ENCODE data around the gene KLHDC7A.
"Not testable (repeated sequence)": the region's sequence is repeated elsewhere in the genome, so short reads cannot be mapped to it uniquely, and the experiment has no call there.

KLHDC7A gene

GRCh38 chr1:18461656-18462055, 19.1 kb upstream of the KLHDC7A start:
- Histone ChIP-seq H3K9ac (ENCODE audit: low read depth, low read length) (no peak overlapping the region), H3K4me3 (ENCODE audit: low read depth, low read length) (no peak overlapping the region), H3K36me3 (ENCODE audit: control insufficient read depth, insufficient read depth, low read length) (no peaks in the 10 kb centered on the region), H3K4me1 (ENCODE audit: control insufficient read depth, insufficient read depth, low read length) (no peaks in the 10 kb centered on the region), H3K27me3 (ENCODE audit: control insufficient read depth, insufficient read depth, low read length) (no peaks in the 10 kb centered on the region), H3K9me3 (ENCODE audit: control insufficient read depth, insufficient read depth, low read length) (no peaks in the 10 kb centered on the region)

- not testable (repeated sequence) for H3K9me3 ChIP-seq (ENCODE audit: control insufficient read depth, insufficient read depth, low read length); H3K27me3 ChIP-seq (ENCODE audit: control insufficient read depth, insufficient read depth, low read length); H3K36me3 ChIP-seq (ENCODE audit: control insufficient read depth, insufficient read depth, low read length); H3K4me3 ChIP-seq (ENCODE audit: low read depth, low read length); H3K9ac ChIP-seq (ENCODE audit: low read depth, low read length); H3K4me1 ChIP-seq (ENCODE audit: control insufficient read depth, insufficient read depth, low read length)
These were observed 18.2 kb upstream of the KLHDC7A start for GRCh38 chr1:18462517-18462916.

GRCh38 chr1:18463063-18463462, 17.7 kb upstream of the KLHDC7A start:
- Histone ChIP-seq H3K4me3 (ENCODE audit: low read depth, low read length) (no peak overlapping the region), H3K9me3 (ENCODE audit: control insufficient read depth, insufficient read depth, low read length) (no peaks in the 10 kb centered on the region), H3K36me3 (ENCODE audit: control insufficient read depth, insufficient read depth, low read length) (no peaks in the 10 kb centered on the region), H3K27me3 (ENCODE audit: control insufficient read depth, insufficient read depth, low read length) (no peaks in the 10 kb centered on the region), H3K4me1 (ENCODE audit: control insufficient read depth, insufficient read depth, low read length) (no peaks in the 10 kb centered on the region), H3K9ac (ENCODE audit: low read depth, low read length) (no peak overlapping the region)

- H3K4me1 ChIP-seq (ENCODE audit: control insufficient read depth, insufficient read depth, low read length) = no peaks in the 10 kb centered on the region
- no peaks in the 10 kb centered on the region for H3K9me3 ChIP-seq (ENCODE audit: control insufficient read depth, insufficient read depth, low read length)
- no peaks in the 10 kb centered on the region for H3K36me3 ChIP-seq (ENCODE audit: control insufficient read depth, insufficient read depth, low read length)
- H3K9ac ChIP-seq (ENCODE audit: low read depth, low read length) = no peak overlapping the region
- H3K4me3 ChIP-seq (ENCODE audit: low read depth, low read length) = no peak overlapping the region
- H3K27me3 ChIP-seq (ENCODE audit: control insufficient read depth, insufficient read depth, low read length) = no peaks in the 10 kb centered on the region
These were observed 16.6 kb upstream of the KLHDC7A start for GRCh38 chr1:18463984-18464664.

GRCh38 chr1:18464665-18465050, 16.1 kb upstream of the KLHDC7A start:
- Histone ChIP-seq H3K9me3 (ENCODE audit: control insufficient read depth, insufficient read depth, low read length) (no peaks in the 10 kb centered on the region), H3K9ac (ENCODE audit: low read depth, low read length) (no peak overlapping the region), H3K27me3 (ENCODE audit: control insufficient read depth, insufficient read depth, low read length) (no peaks in the 10 kb centered on the region), H3K36me3 (ENCODE audit: control insufficient read depth, insufficient read depth, low read length) (no peaks in the 10 kb centered on the region), H3K4me3 (ENCODE audit: low read depth, low read length) (no peak overlapping the region), H3K4me1 (ENCODE audit: control insufficient read depth, insufficient read depth, low read length) (no peaks in the 10 kb centered on the region)

- Histone ChIP-seq H3K4me3 (ENCODE audit: low read depth, low read length) (no peak overlapping the region), H3K27me3 (ENCODE audit: control insufficient read depth, insufficient read depth, low read length) (no peaks in the 10 kb centered on the region), H3K9me3 (ENCODE audit: control insufficient read depth, insufficient read depth, low read length) (no peaks in the 10 kb centered on the region), H3K4me1 (ENCODE audit: control insufficient read depth, insufficient read depth, low read length) (no peaks in the 10 kb centered on the region), H3K36me3 (ENCODE audit: control insufficient read depth, insufficient read depth, low read length) (no peaks in the 10 kb centered on the region), H3K9ac (ENCODE audit: low read depth, low read length) (no peak overlapping the region)
These were observed 14.1 kb upstream of the KLHDC7A start for GRCh38 chr1:18466676-18467075.

- no peaks in the 10 kb centered on the region for H3K36me3 ChIP-seq (ENCODE audit: control insufficient read depth, insufficient read depth, low read length)
- H3K9me3 ChIP-seq (ENCODE audit: control insufficient read depth, insufficient read depth, low read length) = no peaks in the 10 kb centered on the region
- H3K4me3 ChIP-seq (ENCODE audit: low read depth, low read length) = no peak overlapping the region
- H3K9ac ChIP-seq (ENCODE audit: low read depth, low read length) = no peak overlapping the region
- H3K4me1 ChIP-seq (ENCODE audit: control insufficient read depth, insufficient read depth, low read length) = no peaks in the 10 kb centered on the region
- H3K27me3 ChIP-seq (ENCODE audit: control insufficient read depth, insufficient read depth, low read length) = no peaks in the 10 kb centered on the region
These were observed 12.2 kb upstream of the KLHDC7A start for GRCh38 chr1:18468570-18468969.

- H3K4me3 ChIP-seq (ENCODE audit: low read depth, low read length) = no peak overlapping the region
- H3K36me3 ChIP-seq (ENCODE audit: control insufficient read depth, insufficient read depth, low read length) = no peaks in the 10 kb centered on the region
- H3K4me1 ChIP-seq (ENCODE audit: control insufficient read depth, insufficient read depth, low read length) = no peaks in the 10 kb centered on the region
- no peaks in the 10 kb centered on the region for H3K27me3 ChIP-seq (ENCODE audit: control insufficient read depth, insufficient read depth, low read length)
- no peak overlapping the region for H3K9ac ChIP-seq (ENCODE audit: low read depth, low read length)
- H3K9me3 ChIP-seq (ENCODE audit: control insufficient read depth, insufficient read depth, low read length) = no peaks in the 10 kb centered on the region
These were observed 11.2 kb upstream of the KLHDC7A start for GRCh38 chr1:18469514-18469913.

GRCh38 chr1:18470671-18471355, 9.9 kb upstream of the KLHDC7A start:
- H3K9me3 ChIP-seq (ENCODE audit: control insufficient read depth, insufficient read depth, low read length) = no peaks in the 10 kb centered on the region
- no peak overlapping the region for H3K9ac ChIP-seq (ENCODE audit: low read depth, low read length)
- no peaks in the 10 kb centered on the region for H3K4me1 ChIP-seq (ENCODE audit: control insufficient read depth, insufficient read depth, low read length)
- H3K4me3 ChIP-seq (ENCODE audit: low read depth, low read length) = no peak overlapping the region
- H3K27me3 ChIP-seq (ENCODE audit: control insufficient read depth, insufficient read depth, low read length) = no peaks in the 10 kb centered on the region
- no peaks in the 10 kb centered on the region for H3K36me3 ChIP-seq (ENCODE audit: control insufficient read depth, insufficient read depth, low read length)

- Histone ChIP-seq H3K4me3 (ENCODE audit: low read depth, low read length) (no peak overlapping the region), H3K36me3 (ENCODE audit: control insufficient read depth, insufficient read depth, low read length) (no peaks in the 10 kb centered on the region), H3K9ac (ENCODE audit: low read depth, low read length) (no peak overlapping the region), H3K9me3 (ENCODE audit: control insufficient read depth, insufficient read depth, low read length) (no peaks in the 10 kb centered on the region), H3K27me3 (ENCODE audit: control insufficient read depth, insufficient read depth, low read length) (no peaks in the 10 kb centered on the region), H3K4me1 (ENCODE audit: control insufficient read depth, insufficient read depth, low read length) (peaks cover 4% of the 10 kb centered on the region)
These were observed 7.4 kb upstream of the KLHDC7A start for GRCh38 chr1:18473195-18473815.

- H3K9me3 ChIP-seq (ENCODE audit: control insufficient read depth, insufficient read depth, low read length) = no peaks in the 10 kb centered on the region
- no peaks in the 10 kb centered on the region for H3K27me3 ChIP-seq (ENCODE audit: control insufficient read depth, insufficient read depth, low read length)
- no peak overlapping the region for H3K4me3 ChIP-seq (ENCODE audit: low read depth, low read length)
- H3K4me1 ChIP-seq (ENCODE audit: control insufficient read depth, insufficient read depth, low read length) = peaks cover 4% of the 10 kb centered on the region
- H3K9ac ChIP-seq (ENCODE audit: low read depth, low read length) = no peak overlapping the region
- no peaks in the 10 kb centered on the region for H3K36me3 ChIP-seq (ENCODE audit: control insufficient read depth, insufficient read depth, low read length)
These were observed 6.1 kb upstream of the KLHDC7A start for GRCh38 chr1:18474559-18475175.
